GM23338 (cell line): ENCODE measurements around the gene TMEM163. TPM values are rescaled to one million over a fixed set of nuclear protein-coding genes. Genes with fewer than 3 reads are reported as not detected.

Source experiments
- ATAC-seq: fragments of 200-7000 bp; cut with Tn5 transposase; 3 replicates; pipeline ENCODE4 v1.9.1; 2020
- DNase-seq: peaks from one replicate; pipeline ENCODE4 v3.0.0-alpha.2; 2015; ENCODE audit warnings: low spot score
- H2AFZ ChIP-seq: fragments of 200-600 bp; sonication (generic); 2 replicates; pipeline ENCODE4 v1.8.0; 2016; ENCODE audit warnings: antibody characterized with exemption, mild to moderate bottlenecking, moderate library complexity
- H3F3A ChIP-seq: fragments of 200-600 bp; sonication (generic); replicated peaks from 2 replicates; pipeline ENCODE4 v1.8.0; 2017; ENCODE audit warnings: antibody characterized with exemption, mixed run types, low read depth
- H3K27ac ChIP-seq: fragments of 200-600 bp; sonication (generic); 2 replicates; pipeline ENCODE4 v1.6.1; 2016; ENCODE audit warnings: low read depth
- H3K27me3 ChIP-seq: fragments of 200-600 bp; sonication (generic); 2 replicates; pipeline ENCODE4 v1.8.0; 2016; ENCODE audit warnings: mild to moderate bottlenecking, mixed run types, moderate library complexity; ENCODE audit not compliant: insufficient read depth
- H3K36me3 ChIP-seq: fragments of 200-600 bp; sonication (generic); 2 replicates; pipeline ENCODE4 v1.8.0; 2016; ENCODE audit warnings: mild to moderate bottlenecking; ENCODE audit not compliant: insufficient read depth
- H3K4me1 ChIP-seq: fragments of 200-600 bp; sonication (generic); 2 replicates; pipeline ENCODE4 v1.8.0; 2016; ENCODE audit warnings: mild to moderate bottlenecking, moderate library complexity; ENCODE audit not compliant: insufficient read depth
- H3K4me2 ChIP-seq: fragments of 200-600 bp; sonication (generic); 2 replicates; pipeline ENCODE4 v1.7.1; 2017; ENCODE audit warnings: mixed run types
- H3K4me3 ChIP-seq: fragments of 200-600 bp; sonication (generic); 2 replicates; pipeline ENCODE4 v1.6.1; 2016; ENCODE audit warnings: mixed run types
- H3K79me2 ChIP-seq: fragments of 200-600 bp; sonication (generic); replicated peaks from 2 replicates; pipeline ENCODE4 v1.8.0; 2017; ENCODE audit warnings: mild to moderate bottlenecking; ENCODE audit not compliant: insufficient read depth
- H3K9me2 ChIP-seq: fragments of 200-600 bp; sonication (generic); 2 replicates; pipeline ENCODE4 v1.8.0; 2017; ENCODE audit not compliant: insufficient read depth
- H4K20me1 ChIP-seq: fragments of 200-600 bp; sonication (generic); replicated peaks from 2 replicates; pipeline ENCODE4 v1.8.0; 2017; ENCODE audit warnings: mild to moderate bottlenecking; ENCODE audit not compliant: insufficient read depth
- H3K27ac Mint-ChIP-seq: 2 replicates; pipeline ENCODE4 v1.8.0; 2020; ENCODE audit warnings: inconsistent platforms, mild to moderate bottlenecking, moderate library complexity, mixed read lengths
- H3K27me3 Mint-ChIP-seq: 3 replicates; pipeline ENCODE4 v1.8.0; 2022; ENCODE audit warnings: low read depth, mild to moderate bottlenecking, moderate library complexity, mixed read lengths, inconsistent platforms; ENCODE audit not compliant: insufficient read depth, poor library complexity
- H3K36me3 Mint-ChIP-seq: 3 replicates; pipeline ENCODE4 v1.8.0; 2021; ENCODE audit warnings: low read depth, mild to moderate bottlenecking, inconsistent platforms, moderate library complexity, mixed read lengths
- H3K4me1 Mint-ChIP-seq: 3 replicates; pipeline ENCODE4 v1.8.0; 2020; ENCODE audit warnings: mild to moderate bottlenecking, inconsistent platforms, mixed read lengths
- H3K4me3 Mint-ChIP-seq: 3 replicates; pipeline ENCODE4 v1.8.0; 2021; ENCODE audit warnings: moderate library complexity, mild to moderate bottlenecking, inconsistent platforms, mixed read lengths
- H3K9me3 Mint-ChIP-seq: 3 replicates; pipeline ENCODE4 v1.8.0; 2020; ENCODE audit warnings: moderate library complexity, mild to moderate bottlenecking, inconsistent platforms, mixed read lengths
- CREB1 ChIP-seq: fragments of 250-450 bp; sonication (Bioruptor Pico); IDR thresholded peaks from 2 replicates; pipeline ENCODE4 v1.5.0; 2020; ENCODE audit warnings: low read depth, mild to moderate bottlenecking, moderate library complexity
- CTCF ChIP-seq, 2 experiments: fragments of 200-600 bp in 1 of 2; sonication (generic) in 1 of 2; conservative IDR thresholded peaks; 2 replicates each; pipeline versions ENCODE4 v1.5.1 to v1.6.1; 2016 to 2017; ENCODE audit warnings: antibody characterized with exemption in 2 of 2, low read depth in 2 of 2, mild to moderate bottlenecking in 2 of 2, moderate library complexity in 1 of 2
- EZH2 ChIP-seq: fragments of 200-600 bp; sonication (generic); IDR thresholded peaks from one replicate; pipeline ENCODE4 v1.8.0; 2017; ENCODE audit warnings: antibody characterized with exemption, mild to moderate bottlenecking, low read depth; ENCODE audit not compliant: unreplicated experiment
- EZH2phosphoT487 ChIP-seq: fragments of 200-600 bp; sonication (generic); IDR thresholded peaks from one replicate; pipeline ENCODE4 v1.8.1; 2018; ENCODE audit warnings: antibody characterized with exemption; ENCODE audit not compliant: unreplicated experiment
- JUNB ChIP-seq: IDR thresholded peaks from one replicate; pipeline ENCODE4 v1.6.1; 2016; ENCODE audit warnings: antibody characterized with exemption; ENCODE audit not compliant: unreplicated experiment
- POLR2AphosphoS5 ChIP-seq: IDR thresholded peaks from 2 replicates; pipeline ENCODE4 v1.6.1; 2016; ENCODE audit warnings: antibody characterized with exemption, low read depth
- ZNF114 ChIP-seq: fragments of 250-450 bp; sonication (Bioruptor Pico); IDR thresholded peaks from 2 replicates; pipeline ENCODE4 v1.5.0; 2020; ENCODE audit warnings: mild to moderate bottlenecking, moderate library complexity
- ZNF331 ChIP-seq: fragments of 250-450 bp; sonication (Bioruptor Pico); IDR thresholded peaks from 2 replicates; pipeline ENCODE4 v1.5.0; 2020; ENCODE audit warnings: low read depth, mild to moderate bottlenecking, moderate library complexity
- ZNF462 ChIP-seq: fragments of 250-450 bp; sonication (Bioruptor Pico); IDR thresholded peaks from 2 replicates; pipeline ENCODE4 v1.5.0; 2020; ENCODE audit warnings: mild to moderate bottlenecking, moderate library complexity
- polyA plus RNA-seq: library from polyadenylated mRNA; unstranded; fragments of >200 nt; fragmentation: Nextera tagmentation; extraction: Ambion mirVana; gene quantifications from 2 replicates; pipeline ENCODE4 v1.2.1, GENCODE V29; 2016
- total RNA-seq: library from RNA; depleted of rRNA; stranded (reverse); fragments of >200 nt; shearing (Covaris generic); gene quantifications from 2 replicates; pipeline ENCODE4 v1.2.3, GENCODE V29; 2014

The TMEM163 gene
- total and polyA plus RNA-seq, 2 experiments from 2014 or later, result 1.1 to 1.8 TPM

GRCh38 chr2:134713176-134713575, 5.6 kb downstream of the TMEM163 start:
- H2AFZ ChIP-seq, result 0 out of 2 replicates have a peak overlapping the region, but pooled peaks have one; percentile 18
- ATAC-seq, result no peak
- peaks cover 36% of the 10 kb centered on the region for H3K4me1 Mint-ChIP-seq
- H3K27ac Mint-ChIP-seq, result no peak overlapping the region
- peaks cover 35% of the 10 kb centered on the region for H3K27me3 ChIP-seq
- no peaks in the 10 kb centered on the region for H3K36me3 ChIP-seq
- no peak overlapping the region for H3K4me3 ChIP-seq
- peaks cover 21% of the 10 kb centered on the region for H3K27me3 Mint-ChIP-seq
- no peak overlapping the region for H3K4me2 ChIP-seq
- no peak overlapping the region for H3K27ac ChIP-seq
- no peaks in the 10 kb centered on the region for H3K9me2 ChIP-seq
- no peaks in the 10 kb centered on the region for H3K9me3 Mint-ChIP-seq
- no peaks in the 10 kb centered on the region; the same call in 2 of the 3 replicates for H3K36me3 Mint-ChIP-seq
- no peaks in the 10 kb centered on the region for H3F3A ChIP-seq
- no peaks in the 10 kb centered on the region for H3K79me2 ChIP-seq
- no peaks in the 10 kb centered on the region for H4K20me1 ChIP-seq
- H3K4me3 Mint-ChIP-seq, result no peak overlapping the region
- peaks cover 38% of the 10 kb centered on the region for H3K4me1 ChIP-seq
- no peak for DNase-seq
- TF ChIP-seq CREB1 (no peak), ZNF331 (CRISPR knock-in tag) (no peak), EZH2phosphoT487 (no peak), JUNB (no peak), CTCF (conservative IDR thresholded peaks at IDR 0.05; ENCODE audit: low read depth in 2 of 2) (no peak)

- Histone ChIP-seq H3K4me1 (peaks cover 38% of the 10 kb centered on the region), H4K20me1 (no peaks in the 10 kb centered on the region), H3K27me3 (peaks cover 31% of the 10 kb centered on the region), H3K4me3 (no peak overlapping the region), H3K79me2 (no peaks in the 10 kb centered on the region), H3F3A (no peaks in the 10 kb centered on the region), H3K9me2 (no peaks in the 10 kb centered on the region), H3K36me3 (no peaks in the 10 kb centered on the region), H3K4me2 (peak overlapping the region; percentile 52; the same call in 1 of the 2 replicates), H2AFZ (0 out of 2 replicates have a peak overlapping the region, but pooled peaks have one; percentile 18), H3K27ac (no peak overlapping the region)
- ATAC-seq, result peak; percentile 24; the same call in 2 of the 3 replicates
- H3K27ac Mint-ChIP-seq, result no peak overlapping the region
- no peak overlapping the region for H3K4me3 Mint-ChIP-seq
- no peak for DNase-seq
- TF ChIP-seq POLR2AphosphoS5, result no peak
- TF ChIP-seq ZNF462, result no peak
- TF ChIP-seq EZH2, result no peak
- TF ChIP-seq EZH2phosphoT487, result no peak
- TF ChIP-seq JUNB, result no peak
- TF ChIP-seq ZNF331 (CRISPR knock-in tag), result no peak
- no peak for TF ChIP-seq ZNF114
- no peak for TF ChIP-seq CTCF (conservative IDR thresholded peaks at IDR 0.05; ENCODE audit: low read depth in 2 of 2)
- TF ChIP-seq CREB1, result no peak
- peaks cover 16% of the 10 kb centered on the region for H3K27me3 Mint-ChIP-seq
- no peaks in the 10 kb centered on the region for H3K9me3 Mint-ChIP-seq
- peaks cover 36% of the 10 kb centered on the region for H3K4me1 Mint-ChIP-seq
- H3K36me3 Mint-ChIP-seq, result no peaks in the 10 kb centered on the region; the same call in 2 of the 3 replicates
Measured at GRCh38 chr2:134712736-134713135, 6.1 kb downstream of the TMEM163 start.
